H1 (cell line): Measurements from ENCODE around the gene ADCY2. TPM values are rescaled to one million over a fixed set of nuclear protein-coding genes. Genes with fewer than 3 reads are reported as not detected.

Experiments used
- CTCF ChIA-PET: fragments of 300-600 bp; sonication (Branson Sonifier 250); formaldehyde crosslinking; loops from one replicate; lab custom pipeline; 2021; ENCODE audit not compliant: partially characterized antibody; lab: Charles Lee
- POLR2A ChIA-PET: fragments of 300-600 bp; sonication (Branson Sonifier 250); formaldehyde crosslinking; loops from one replicate; lab custom pipeline; 2021; ENCODE audit warnings: inconsistent platforms; ENCODE audit not compliant: partially characterized antibody; lab: Charles Lee
- DNase-seq, 2 experiments: peaks; one replicate each; pipeline versions ENCODE4 v3.0.0 to v3.0.0-alpha.2; 2010 to 2022; ENCODE audit warnings: low spot score in 2 of 2, low read depth in 1 of 2, mixed read lengths in 1 of 2
- FAIRE-seq: peaks from 2 replicates; lab custom pipeline; 2011; peaks lifted over from hg19 to GRCh38; lab: Jason Lieb, UNC
- H2AFZ ChIP-seq: 2 replicates; pipeline ENCODE4 v1.8.1; 2012; ENCODE audit warnings: low read length, inconsistent platforms
- H2AK5ac ChIP-seq: 2 replicates; pipeline ENCODE4 v1.6.1; 2013; ENCODE audit warnings: low read depth, low read length
- H2BK120ac ChIP-seq: replicated peaks from 2 replicates; pipeline ENCODE3; 2013; ENCODE audit warnings: low read depth, low read length, inconsistent platforms
- H2BK12ac ChIP-seq: 2 replicates; pipeline ENCODE4 v1.6.1; 2013; ENCODE audit warnings: low read depth, low read length
- H2BK15ac ChIP-seq: 2 replicates; pipeline ENCODE4 v1.6.1; 2013; ENCODE audit warnings: low read length
- H2BK20ac ChIP-seq: 2 replicates; pipeline ENCODE4 v1.6.1; 2013; ENCODE audit warnings: low read length
- H2BK5ac ChIP-seq: 2 replicates; pipeline ENCODE4 v1.6.1; 2013; ENCODE audit warnings: low read depth, low read length
- H3K14ac ChIP-seq: 2 replicates; pipeline ENCODE4 v1.6.1; 2013; ENCODE audit warnings: inconsistent platforms; ENCODE audit not compliant: insufficient read length
- H3K18ac ChIP-seq: 2 replicates; pipeline ENCODE4 v1.6.1; 2013; ENCODE audit warnings: low read length; ENCODE audit errors: extremely low read depth
- H3K23ac ChIP-seq: 2 replicates; pipeline ENCODE4 v1.6.1; 2013; ENCODE audit warnings: inconsistent platforms; ENCODE audit not compliant: insufficient read length
- H3K23me2 ChIP-seq: 2 replicates; pipeline ENCODE4 v1.6.1; 2013; ENCODE audit warnings: low read depth, low read length
- H3K27ac ChIP-seq: 2 replicates; pipeline ENCODE4 v1.6.1; 2011; ENCODE audit warnings: low read depth, low read length, inconsistent platforms
- H3K27me3 ChIP-seq, 4 experiments: replicated peaks in 1 of 4; 1 replicate in 1 of 4; 2 replicates in 3 of 4; pipeline versions ENCODE4 v1.6.1 to v1.8.1; 2011 to 2013; ENCODE audit warnings: low read length in 3 of 4, mild to moderate bottlenecking in 3 of 4, inconsistent platforms in 2 of 4, mixed read lengths in 2 of 4, moderate library complexity in 1 of 4; ENCODE audit not compliant: control insufficient read depth in 3 of 4, insufficient read depth in 3 of 4; ENCODE audit errors: extremely low read depth in 1 of 4
- H3K36me3 ChIP-seq, 4 experiments: 2 replicates each; pipeline versions ENCODE4 v1.6.1 to v1.8.1; 2011 to 2013; ENCODE audit warnings: mild to moderate bottlenecking in 4 of 4, low read length in 3 of 4, moderate library complexity in 2 of 4, control low read depth in 1 of 4, inconsistent platforms in 1 of 4; ENCODE audit not compliant: insufficient read depth in 4 of 4, control insufficient read depth in 2 of 4
- H3K4ac ChIP-seq: replicated peaks from 2 replicates; pipeline ENCODE3; 2013; ENCODE audit warnings: low read length, low read depth, mixed read lengths, inconsistent platforms; ENCODE audit not compliant: insufficient read length
- H3K4me1 ChIP-seq, 4 experiments: replicated peaks in 1 of 4; 1 replicate in 1 of 4; 2 replicates in 3 of 4; pipeline versions ENCODE4 v1.6.1 to v1.8.1; 2011 to 2013; ENCODE audit warnings: low read length in 3 of 4, inconsistent platforms in 2 of 4, mixed read lengths in 1 of 4; ENCODE audit not compliant: insufficient read depth in 4 of 4, control insufficient read depth in 3 of 4
- H3K4me2 ChIP-seq, 2 experiments: 2 replicates each; pipeline versions ENCODE4 v1.6.1 to v1.8.1; 2011 to 2013; ENCODE audit warnings: low read depth in 2 of 2, low read length in 2 of 2, control low read depth in 1 of 2, inconsistent platforms in 1 of 2, mild to moderate bottlenecking in 1 of 2; ENCODE audit not compliant: insufficient read depth in 1 of 2
- H3K4me3 ChIP-seq, 4 experiments: fragments of 200-600, 300-600 bp in 1 of 4; sonication (generic), shearing (Covaris generic), sonication (Bioruptor Twin) in 1 of 4; 2 replicates each; pipeline versions ENCODE4 v1.5.1 to v1.8.1; 2011 to 2016; ENCODE audit warnings: low read length in 4 of 4, low read depth in 3 of 4, control low read depth in 2 of 4, inconsistent platforms in 2 of 4, mild to moderate bottlenecking in 2 of 4, mixed read lengths in 1 of 4, moderate library complexity in 1 of 4; ENCODE audit not compliant: insufficient read depth in 2 of 4; ENCODE audit errors: extremely low read depth in 1 of 4
- H3K56ac ChIP-seq: replicated peaks from 2 replicates; pipeline ENCODE3; 2013; ENCODE audit warnings: low read depth, mild to moderate bottlenecking, mixed read lengths, low read length, inconsistent platforms; ENCODE audit not compliant: insufficient read length
- H3K79me1 ChIP-seq: 2 replicates; pipeline ENCODE4 v1.6.1; 2013; ENCODE audit warnings: low read depth, low read length, control low read depth
- H3K79me2 ChIP-seq, 2 experiments: 2 replicates each; pipeline versions ENCODE4 v1.6.1 to v1.8.1; 2012 to 2013; ENCODE audit warnings: low read length in 2 of 2, mild to moderate bottlenecking in 2 of 2, inconsistent platforms in 1 of 2; ENCODE audit not compliant: insufficient read depth in 2 of 2, control insufficient read depth in 1 of 2
- H3K9ac ChIP-seq, 4 experiments: replicated peaks in 1 of 4; 1 replicate in 1 of 4; 2 replicates in 3 of 4; pipeline versions ENCODE4 v1.6.1 to v1.8.1; 2011 to 2013; ENCODE audit warnings: low read depth in 3 of 4, low read length in 3 of 4, control low read depth in 2 of 4, mild to moderate bottlenecking in 2 of 4, moderate library complexity in 2 of 4, inconsistent platforms in 1 of 4; ENCODE audit errors: extremely low read depth in 1 of 4
- H3K9me3 ChIP-seq, 2 experiments: 2 replicates each; pipeline versions ENCODE4 v1.6.1 to v1.8.1; 2012 to 2013; ENCODE audit warnings: mild to moderate bottlenecking in 2 of 2, moderate library complexity in 2 of 2, control low read depth in 1 of 2, inconsistent platforms in 1 of 2, low read depth in 1 of 2, low read length in 1 of 2, mixed read lengths in 1 of 2; ENCODE audit not compliant: insufficient read depth in 2 of 2
- H4K20me1 ChIP-seq, 2 experiments: replicated peaks in 1 of 2; 2 replicates each; pipeline versions ENCODE3 to v1.8.1; 2011 to 2013; ENCODE audit warnings: inconsistent platforms in 2 of 2, low read length in 2 of 2, mild to moderate bottlenecking in 1 of 2; ENCODE audit not compliant: insufficient read depth in 2 of 2, control insufficient read depth in 1 of 2
- H4K5ac ChIP-seq: 2 replicates; pipeline ENCODE4 v1.6.1; 2013; ENCODE audit warnings: low read length, low read depth, mixed read lengths, inconsistent platforms; ENCODE audit not compliant: insufficient read length
- H4K8ac ChIP-seq: 2 replicates; pipeline ENCODE4 v1.8.0; 2013; ENCODE audit warnings: mild to moderate bottlenecking, moderate library complexity, low read length, inconsistent platforms; ENCODE audit not compliant: insufficient read depth; ENCODE audit errors: extremely low read depth
- H4K91ac ChIP-seq: replicated peaks from 2 replicates; pipeline ENCODE3; 2013; ENCODE audit warnings: low read length, mixed read lengths, inconsistent platforms; ENCODE audit not compliant: insufficient read length
- SAP30 ChIP-seq: fragments of 300-600 bp; sonication (generic); IDR thresholded peaks from 2 replicates; pipeline ENCODE4 v1.7.1; 2012; ENCODE audit warnings: low read length, moderate library complexity, mild to moderate bottlenecking, inconsistent platforms; ENCODE audit not compliant: insufficient read depth, insufficient replicate concordance
- TEAD4 ChIP-seq: IDR thresholded peaks from 2 replicates; pipeline ENCODE4 v1.6.1; 2012; ENCODE audit warnings: low read depth, low read length, inconsistent platforms, mixed read lengths
- WGBS, 2 experiments: shearing (Covaris generic) in 1 of 2; methylation state at CpG; one replicate each; pipeline versions ENCODE4 v1.1.6 to v1.1.7; 2013 to 2015; ENCODE audit warnings: low lambda C conversion rate in 2 of 2, mixed read lengths in 2 of 2, inconsistent platforms in 1 of 2, low coverage in 1 of 2, missing lambda C conversion rate in 1 of 2; ENCODE audit not compliant: insufficient replicate concordance in 2 of 2, insufficient coverage in 1 of 2, insufficient read length in 1 of 2; ENCODE audit errors: extremely low coverage in 1 of 2, missing lambda C conversion rate in 1 of 2; 5-methylcytosine and 5-hydroxymethylcytosine counted together
- polyA plus RNA-seq, 7 experiments: library from polyadenylated mRNA; depleted of rRNA in 3 of 7; stranded (reverse) in 5 of 7; unstranded in 2 of 7; fragments of >200 nt in 5 of 7; fragments of 200-250 nt in 2 of 7; gene quantifications; 1 replicate in 5 of 7; 2 replicates in 1 of 7; 4 replicates in 1 of 7; pipeline versions ENCODE4 v1.2.1 to v1.2.3, GENCODE V29; 2011 to 2013; ENCODE audit warnings: missing spikeins in 2 of 7, mixed read lengths in 2 of 7
- total RNA-seq: library from RNA; stranded (reverse); fragmentation: NEBNext Ultra II Directional; extraction: Animal tissue kit (Norgen Biotek cat#: 25700); gene quantifications from 2 replicates; pipeline ENCODE4 v1.2.1, GENCODE V29; 2021

The ADCY2 gene
- total and polyA plus RNA-seq, 2 of the 8 experiments (the other 6 are each of a cell fraction or from before 2014, with no cell fraction given): 35.8 to 122 TPM

DNA sequence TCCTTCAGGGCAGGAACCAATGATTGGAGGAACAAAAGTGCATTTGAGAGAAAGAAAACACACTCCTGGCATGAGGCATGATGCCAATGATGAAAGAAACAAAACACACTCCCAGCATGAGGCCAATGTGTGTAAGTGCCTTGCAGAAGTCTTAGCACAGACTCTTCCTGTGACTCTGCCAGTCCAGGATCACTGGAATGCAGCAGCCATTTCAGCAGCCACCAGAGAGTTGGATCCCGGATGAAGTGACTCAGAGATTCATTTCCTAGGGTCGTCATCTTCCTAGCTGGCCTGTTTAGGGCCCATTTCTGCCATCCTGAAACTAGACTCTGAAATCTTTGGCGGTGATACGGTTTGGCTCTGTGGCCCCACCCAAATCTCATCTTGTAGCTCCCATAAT, 242.5 kb downstream of the ADCY2 start:
- H2BK12ac ChIP-seq: no peak overlapping the region
- no peaks in the 10 kb centered on the region for H3K4me1 ChIP-seq
- H2BK120ac ChIP-seq: no peak overlapping the region
- FAIRE-seq: no peak
- no peak overlapping the region for H4K91ac ChIP-seq
- H4K5ac ChIP-seq: no peak overlapping the region
- H3K36me3 ChIP-seq: no peaks in the 10 kb centered on the region; a peak in 1 of 8 replicates
- peaks cover 3% of the 10 kb centered on the region; the same call in 1 of the 2 replicates for H3K79me1 ChIP-seq
- H3K14ac ChIP-seq: no peak overlapping the region
- no peaks in the 10 kb centered on the region for H3K27me3 ChIP-seq
- H3K27ac ChIP-seq: no peak overlapping the region
- H3K4me2 ChIP-seq: no peak overlapping the region
- H2BK15ac ChIP-seq: no peak overlapping the region
- H3K9me3 ChIP-seq: no peaks in the 10 kb centered on the region
- H4K20me1 ChIP-seq: peaks cover 0 to 2% of the 10 kb centered on the region in 2 experiments
- TF ChIP-seq TEAD4: peak; percentile 35; the same call in 1 of the 2 replicates
- no peak for TF ChIP-seq SAP30
- ChIA-PET CTCF (no interaction called here), POLR2A (interaction anchor here (2.1 kb wide), 1 partner anchor 11 kb away, joined by 8 read pairs; no protein-coding TSS in a partner anchor)
- H4K8ac ChIP-seq: no peak overlapping the region
- no peak overlapping the region for H2BK5ac ChIP-seq
- no peak overlapping the region for H3K56ac ChIP-seq
- H3K4me3 ChIP-seq: no peak overlapping the region
- H3K9ac ChIP-seq: no peak overlapping the region
- no peak overlapping the region for H2AFZ ChIP-seq
- no peaks in the 10 kb centered on the region for H3K23me2 ChIP-seq
- no peak overlapping the region for H3K18ac ChIP-seq
- no peak overlapping the region for H2BK20ac ChIP-seq
- no peak for DNase-seq
- no peak overlapping the region for H2AK5ac ChIP-seq
- H3K4ac ChIP-seq: no peak overlapping the region
- H3K23ac ChIP-seq: no peak overlapping the region
- WGBS, 2 experiments: 86% methylated on average over 4 of the region's 4 CpGs; no CpG with 5 or more reads in 1 of the 2 experiments
- H3K79me2 ChIP-seq: peaks cover 0 to 22% of the 10 kb centered on the region in 2 experiments; a peak in 2 of 4 replicates
